HUDEP-2 (cell line): ENCODE measurements around the gene PLD5.
"Not testable (repeated sequence)": the region's sequence is repeated elsewhere in the genome, so short reads cannot be mapped to it uniquely, and the experiment has no call there.

Source experiments
- DNase-seq, 76 experiments: peaks; one replicate each; lab custom pipeline; 2025; ENCODE audit not compliant: unreplicated experiment in 76 of 76; lab: John Stamatoyannopoulos, UW

PLD5 gene

DNA sequence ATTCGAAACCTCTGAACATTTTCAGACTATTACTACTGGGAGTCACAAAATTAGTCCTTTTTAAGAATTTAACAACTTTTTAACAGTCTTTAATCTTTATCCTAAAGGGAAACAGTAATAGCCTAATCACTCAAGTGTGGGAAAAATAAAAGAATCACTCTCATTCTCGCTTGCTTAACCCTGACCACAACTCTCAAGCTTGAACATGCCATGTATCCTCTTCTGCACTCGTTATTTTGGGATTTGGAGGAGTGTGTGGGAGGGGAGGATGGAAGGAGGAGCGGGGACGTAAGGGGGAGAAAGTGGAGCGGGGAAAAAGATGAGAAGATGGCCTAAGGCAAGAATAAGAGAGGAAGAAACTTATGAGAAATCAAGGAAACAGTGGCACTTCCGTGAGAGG lies 215.8 kb downstream of the PLD5 start:
- DNase-seq = not testable (repeated sequence)

DNA sequence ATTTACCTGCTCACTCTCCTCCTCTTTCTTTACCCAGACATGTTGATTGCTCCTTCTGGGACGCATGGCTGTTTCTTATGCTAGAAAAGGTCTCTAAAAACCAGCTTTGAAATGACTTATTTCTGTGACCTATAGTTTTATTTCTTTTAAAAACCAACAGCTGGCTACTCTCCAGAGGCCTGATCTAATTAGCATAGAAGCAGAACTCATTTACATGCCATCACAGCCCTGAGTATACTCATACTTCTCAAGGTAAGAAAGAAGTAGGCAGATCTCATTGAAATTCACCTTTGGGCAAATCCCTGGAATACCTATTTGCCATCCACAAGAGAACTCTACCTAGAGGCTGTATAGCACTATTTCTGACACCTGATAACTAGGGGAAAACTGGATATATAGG lies 230.7 kb downstream of the PLD5 start:
- not testable (repeated sequence) for DNase-seq

DNA sequence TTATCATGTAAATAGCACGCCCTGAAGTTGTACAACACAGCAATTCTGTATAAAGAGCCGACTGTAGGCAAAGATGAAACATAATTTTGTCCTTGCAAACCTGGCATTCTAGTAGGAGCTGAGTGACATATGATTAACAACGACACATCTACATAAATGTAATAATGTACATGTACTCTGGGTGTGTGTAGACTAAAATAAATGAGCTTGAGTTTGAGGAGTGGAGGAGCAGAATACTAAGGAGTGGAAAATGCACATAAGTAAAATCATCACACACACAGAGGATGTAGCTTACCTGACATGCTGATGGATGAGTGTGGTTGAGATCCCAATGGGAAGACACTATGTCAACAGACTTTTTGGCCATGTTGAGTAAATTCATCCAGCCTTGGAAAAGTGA lies 236.4 kb downstream of the PLD5 start:
- DNase-seq = not testable (repeated sequence)

DNA sequence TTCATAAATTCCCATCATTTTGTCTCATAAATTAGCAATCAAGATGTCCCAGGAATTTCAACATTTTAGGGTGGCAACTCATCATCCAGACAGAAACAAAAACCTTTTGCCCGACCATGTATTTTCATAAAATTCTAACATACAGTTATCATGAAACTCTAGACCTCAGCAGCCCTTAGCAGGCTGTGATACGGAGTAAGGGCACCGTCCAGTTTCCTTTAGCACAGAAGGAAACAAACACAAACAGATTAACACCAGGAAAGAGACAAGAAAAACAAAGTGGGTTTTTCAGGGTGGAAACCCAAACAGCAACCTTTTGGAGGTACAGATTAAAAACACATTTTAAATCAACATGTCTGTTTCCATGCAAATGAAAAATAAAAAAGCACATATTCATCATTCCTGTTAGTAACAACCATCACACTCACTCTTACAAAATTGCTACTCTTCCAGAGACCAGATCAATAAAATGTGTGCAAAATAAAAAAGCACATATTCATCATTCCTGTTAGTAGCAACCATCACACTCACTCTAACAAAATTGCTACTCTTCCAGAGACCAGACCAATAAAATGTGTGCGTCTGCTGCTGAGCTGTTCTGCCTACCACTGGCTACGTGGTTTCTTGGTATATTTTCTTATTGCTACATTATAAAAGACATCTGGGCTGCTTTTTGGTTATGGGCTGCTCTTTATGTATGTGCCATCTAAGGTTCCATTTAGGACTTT lies 241.6 kb downstream of the PLD5 start:
- DNase-seq = not testable (repeated sequence)

DNA sequence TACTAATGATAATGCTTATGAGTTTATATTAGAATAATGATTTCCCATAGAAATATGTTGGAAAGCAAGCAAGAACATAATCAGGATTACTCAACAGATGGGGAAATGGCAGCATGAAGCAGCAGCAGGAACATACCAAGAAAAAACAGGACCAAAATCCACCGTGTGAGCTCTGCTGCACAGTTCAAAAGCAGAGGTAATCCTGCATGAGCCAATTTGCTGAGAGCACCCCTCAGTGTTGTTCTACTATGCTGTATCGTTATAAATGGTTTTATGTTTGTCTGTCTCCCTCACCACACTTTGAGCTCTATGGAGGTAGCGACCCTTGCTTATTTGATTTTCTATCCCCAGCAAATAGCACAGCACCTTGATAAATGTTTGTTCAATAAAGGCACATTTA lies 246.1 kb downstream of the PLD5 start:
- not testable (repeated sequence) for DNase-seq

DNA sequence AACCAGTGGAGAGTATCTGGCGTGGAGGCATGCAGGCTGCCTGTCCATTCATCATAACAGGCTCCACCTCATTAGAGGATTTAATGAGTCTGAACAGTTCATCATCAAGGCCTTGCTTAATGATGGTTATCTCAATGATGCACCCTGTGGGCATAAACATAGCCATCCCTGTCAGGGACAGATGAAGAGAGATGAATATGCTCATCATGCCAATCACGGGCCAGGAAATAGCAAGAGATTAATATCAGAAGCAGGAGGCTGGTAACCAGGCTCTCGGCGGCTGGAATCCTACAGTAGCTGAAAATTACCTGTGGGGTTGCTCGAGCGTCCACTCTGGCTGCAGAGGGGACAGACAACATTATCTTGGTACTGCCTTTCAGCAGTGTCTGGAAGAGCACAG lies 247.7 kb downstream of the PLD5 start:
- not testable (repeated sequence) for DNase-seq

DNA sequence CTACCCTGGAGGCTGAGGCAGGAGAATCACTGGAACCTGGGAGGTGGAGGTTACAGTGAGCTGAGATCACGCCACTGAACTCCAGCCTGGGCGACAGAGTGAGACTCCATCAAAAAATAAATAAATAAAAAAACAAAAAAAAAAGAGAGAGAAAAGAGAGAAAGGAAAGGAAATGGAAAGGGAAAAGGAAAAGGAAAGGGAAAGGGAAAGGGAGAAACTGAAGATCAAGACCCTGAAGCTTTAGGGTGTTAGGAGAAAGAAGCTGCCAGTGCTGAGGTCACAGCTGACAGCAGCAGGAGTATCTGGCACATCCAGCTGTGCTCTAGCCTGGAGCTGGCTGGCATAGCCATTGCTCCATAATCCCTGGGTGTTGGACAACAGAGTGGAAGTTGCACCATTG lies 257.5 kb downstream of the PLD5 start:
- not testable (repeated sequence) for DNase-seq

DNA sequence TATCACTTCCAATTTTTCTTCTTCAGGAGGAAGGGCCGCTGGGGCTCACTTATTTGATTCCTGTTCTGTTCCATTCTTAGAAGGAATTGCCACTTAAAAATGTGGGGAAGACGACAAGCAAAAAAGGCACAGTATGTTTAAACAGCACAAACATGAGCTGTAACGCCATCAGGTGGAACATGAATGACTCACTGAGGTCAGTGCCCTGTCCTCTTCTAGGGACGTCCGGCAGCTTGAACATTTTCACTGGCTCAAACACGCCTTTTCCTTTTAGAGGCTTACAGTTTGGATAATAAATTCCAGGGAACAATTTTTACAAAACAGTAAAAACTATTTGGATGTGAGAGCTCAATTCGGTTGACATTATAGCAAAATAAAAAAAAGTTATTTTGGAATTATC lies 260.1 kb downstream of the PLD5 start:
- DNase-seq = not testable (repeated sequence)

DNA sequence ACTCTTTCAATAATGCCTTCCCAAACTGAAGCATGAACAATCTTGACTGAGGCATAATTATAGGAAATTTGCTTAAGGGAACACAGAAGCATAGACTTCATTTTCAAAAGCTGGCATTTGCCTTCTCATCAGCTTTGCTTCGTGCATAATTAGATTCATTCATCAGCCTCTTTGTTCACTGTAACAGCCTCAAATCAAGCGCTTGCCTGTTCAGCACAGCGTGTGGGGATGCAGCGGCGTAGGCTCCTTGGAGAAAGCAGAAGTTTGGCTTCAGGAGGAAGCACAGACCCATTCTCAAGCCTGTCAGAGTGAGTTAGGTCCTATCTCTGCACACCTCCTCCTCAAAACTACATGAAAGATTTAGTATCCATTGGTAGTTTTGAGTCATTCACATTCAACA lies 279.2 kb downstream of the PLD5 start:
- DNase-seq = no peak

DNA sequence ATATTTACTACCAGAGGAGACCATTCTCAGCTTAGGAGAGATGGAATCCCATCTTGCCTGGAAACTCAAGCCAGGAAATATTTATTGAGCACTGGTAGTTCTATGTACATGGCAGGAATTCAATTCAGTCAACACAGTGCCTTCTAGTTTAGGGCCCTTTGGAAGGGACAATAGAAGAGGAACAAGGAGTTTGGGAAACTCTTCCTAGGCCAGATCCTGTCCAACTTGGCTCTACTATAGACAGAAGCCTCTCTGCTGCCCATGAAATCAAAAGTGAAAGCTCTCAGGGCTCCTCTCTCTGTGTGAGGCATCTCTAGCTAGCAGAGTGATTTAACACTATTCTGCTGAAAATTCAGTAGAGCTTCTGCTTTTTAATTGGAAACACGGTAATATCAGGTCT lies 281.0 kb downstream of the PLD5 start:
- no peak for DNase-seq

DNA sequence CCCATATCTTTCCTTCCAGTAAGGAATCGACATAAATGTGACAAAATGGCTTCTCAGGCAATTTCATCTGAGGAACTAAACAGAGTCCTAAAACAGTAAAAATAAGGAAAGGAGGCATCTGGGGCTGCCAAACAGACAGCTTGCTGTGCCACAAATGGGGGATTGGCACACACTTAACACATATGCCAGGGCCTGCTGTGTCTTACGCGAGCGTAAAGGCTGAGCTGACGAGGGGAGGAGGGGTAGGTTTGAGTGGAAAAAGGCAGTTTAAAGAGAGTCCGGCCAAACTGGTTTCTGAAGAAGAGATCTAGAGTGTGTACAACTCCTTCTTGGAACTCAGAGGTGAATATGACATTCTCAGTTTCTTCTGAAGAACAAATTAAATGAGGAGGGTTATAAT lies 281.5 kb downstream of the PLD5 start:
- no peak for DNase-seq

DNA sequence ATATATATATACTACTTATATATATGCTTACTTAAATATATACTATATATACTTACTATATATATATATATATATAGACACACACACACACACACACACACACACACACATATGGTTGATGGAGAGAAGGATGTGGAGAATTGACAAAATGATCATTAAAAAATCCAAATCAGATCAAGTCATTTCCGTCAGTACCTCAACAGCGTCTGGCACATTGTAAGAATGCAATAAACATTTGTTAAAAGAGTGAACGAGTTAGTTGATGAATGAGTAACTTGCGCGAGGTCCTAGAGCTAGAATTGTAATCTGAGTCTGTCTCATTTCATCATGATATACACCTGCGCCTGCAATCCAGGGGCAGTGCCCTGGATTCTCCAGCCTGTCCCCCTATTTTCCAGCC lies 282.6 kb downstream of the PLD5 start:
- no peak for DNase-seq

DNA sequence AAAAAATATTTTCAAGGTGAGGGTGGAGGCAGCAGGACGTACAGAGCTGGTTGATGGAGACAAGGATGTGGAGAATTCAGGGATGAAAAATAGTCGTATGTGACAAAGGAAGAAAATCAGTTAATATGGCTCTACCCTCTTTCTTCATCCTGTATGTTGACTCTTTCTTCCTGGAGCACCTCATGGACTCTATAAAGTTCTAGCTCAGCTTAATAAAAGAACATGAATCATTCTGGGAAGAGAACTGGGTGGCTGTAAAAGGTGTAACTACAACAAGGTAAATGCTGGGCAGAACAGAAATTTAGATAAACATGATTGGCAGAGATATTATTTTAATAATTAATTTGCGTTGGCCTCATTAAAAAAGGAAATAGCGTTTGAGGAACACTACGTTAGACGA lies 283.8 kb downstream of the PLD5 start:
- DNase-seq = no peak

DNA sequence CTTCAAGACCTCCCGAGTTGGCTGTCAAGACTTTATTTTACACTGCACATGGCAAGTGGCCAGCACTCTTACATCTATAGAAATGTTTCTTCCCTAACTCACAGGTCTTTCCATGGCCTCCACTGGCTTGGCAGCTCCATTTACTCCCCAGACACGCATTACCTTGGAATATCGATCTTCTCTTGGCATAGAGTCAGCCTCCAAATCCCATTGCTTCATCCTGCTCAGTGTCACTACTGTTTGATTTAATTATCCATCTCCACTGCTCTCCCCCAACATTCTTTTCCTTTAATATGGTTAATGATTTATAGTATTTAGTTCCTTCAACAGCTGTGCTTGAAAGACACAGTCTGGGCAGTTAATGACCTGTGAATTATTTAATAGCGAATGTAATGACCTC lies 284.4 kb downstream of the PLD5 start:
- no peak for DNase-seq

DNA sequence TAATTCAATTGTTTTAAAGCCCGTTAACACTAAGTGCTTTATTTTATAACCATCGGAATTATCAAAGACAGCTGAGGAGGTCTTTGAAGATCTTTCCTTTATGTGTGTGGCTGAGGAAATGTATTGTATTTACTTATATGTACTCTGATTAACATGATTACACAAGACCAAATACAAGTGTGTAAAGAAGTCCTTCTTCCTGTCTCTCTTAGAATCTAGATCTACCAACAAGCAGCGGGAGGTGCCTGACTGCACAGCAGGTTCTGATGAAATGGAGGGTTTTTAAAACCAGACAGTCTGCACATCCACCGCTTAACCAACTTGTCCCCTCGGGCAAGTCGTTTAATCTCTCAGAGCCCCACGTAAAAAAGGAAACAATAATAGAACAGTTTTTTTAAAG lies 285.1 kb downstream of the PLD5 start:
- DNase-seq = no peak

DNA sequence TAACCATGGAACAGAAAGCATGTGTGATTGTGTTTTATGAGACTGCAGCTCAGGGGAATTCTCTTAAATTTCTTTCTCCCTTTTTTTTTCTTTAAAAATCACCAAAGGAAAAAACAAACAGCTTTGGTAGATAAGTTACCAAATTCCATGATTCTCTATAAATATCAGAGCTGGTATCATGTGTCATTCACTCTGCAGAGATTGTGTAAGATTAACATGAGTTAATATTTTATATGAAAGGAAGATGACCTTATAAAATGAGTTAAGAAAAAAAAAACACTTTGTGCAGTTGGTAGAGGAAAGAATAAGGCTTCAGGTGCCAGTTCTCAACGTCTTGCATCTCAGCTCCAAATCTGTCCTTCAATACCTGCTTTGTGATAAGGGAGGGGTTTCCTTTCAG lies 287.4 kb downstream of the PLD5 start:
- no peak for DNase-seq

DNA sequence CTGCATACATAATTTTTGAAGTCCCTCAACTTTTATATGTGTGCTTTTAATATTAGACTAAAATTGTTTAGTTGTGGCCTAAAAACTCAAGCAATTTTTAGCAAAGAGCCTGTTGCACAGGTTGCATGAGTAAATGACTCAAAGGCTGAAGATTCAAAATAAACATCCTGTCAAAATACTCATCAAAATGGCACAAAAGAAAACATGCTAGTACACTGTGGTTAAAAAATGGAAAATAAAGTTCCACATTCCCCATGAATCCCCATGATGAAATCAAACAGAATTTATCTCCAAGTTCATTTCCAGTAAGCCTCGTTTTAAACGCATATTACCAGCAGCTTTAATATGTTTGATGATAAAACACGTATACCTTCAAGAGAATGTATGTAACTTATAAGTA lies 295.5 kb downstream of the PLD5 start:
- no peak for DNase-seq

DNA sequence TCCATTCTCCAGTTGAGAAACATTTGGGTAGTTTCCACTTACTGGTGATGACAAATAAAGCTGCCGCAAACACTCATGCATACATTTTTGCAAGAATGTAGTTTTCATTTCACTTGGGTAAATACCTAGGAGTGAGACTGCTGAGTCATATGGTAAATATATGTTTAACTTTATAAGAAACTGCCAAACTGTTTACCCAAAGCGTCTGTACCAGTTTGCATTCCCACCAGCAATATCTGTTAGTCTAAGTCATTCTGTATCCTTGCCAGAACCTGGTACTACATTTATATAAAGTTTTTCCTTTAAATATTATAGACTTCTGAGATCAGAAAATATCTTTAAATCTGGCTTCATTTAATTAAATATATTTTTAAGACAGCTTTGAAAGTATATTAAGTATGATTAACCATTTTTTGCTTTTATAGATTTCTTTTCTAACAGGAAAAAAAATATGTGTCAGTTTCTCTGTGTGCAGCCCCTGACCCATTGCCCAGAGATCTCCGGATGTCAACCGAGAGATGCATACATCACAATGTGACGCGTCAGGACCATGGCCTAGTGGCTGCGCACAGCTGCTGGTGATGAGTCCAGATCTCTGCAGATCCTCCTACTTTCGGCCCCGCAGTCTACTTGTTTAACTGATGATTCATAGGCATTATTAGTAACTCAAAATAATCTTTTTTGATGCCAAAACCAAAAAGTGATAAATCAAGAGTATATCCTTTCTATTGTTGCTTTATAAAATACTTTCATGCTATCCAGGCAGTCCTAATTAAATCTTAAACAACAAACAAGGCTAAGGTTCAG lies 298.5 kb downstream of the PLD5 start:
- DNase-seq = no peak

DNA sequence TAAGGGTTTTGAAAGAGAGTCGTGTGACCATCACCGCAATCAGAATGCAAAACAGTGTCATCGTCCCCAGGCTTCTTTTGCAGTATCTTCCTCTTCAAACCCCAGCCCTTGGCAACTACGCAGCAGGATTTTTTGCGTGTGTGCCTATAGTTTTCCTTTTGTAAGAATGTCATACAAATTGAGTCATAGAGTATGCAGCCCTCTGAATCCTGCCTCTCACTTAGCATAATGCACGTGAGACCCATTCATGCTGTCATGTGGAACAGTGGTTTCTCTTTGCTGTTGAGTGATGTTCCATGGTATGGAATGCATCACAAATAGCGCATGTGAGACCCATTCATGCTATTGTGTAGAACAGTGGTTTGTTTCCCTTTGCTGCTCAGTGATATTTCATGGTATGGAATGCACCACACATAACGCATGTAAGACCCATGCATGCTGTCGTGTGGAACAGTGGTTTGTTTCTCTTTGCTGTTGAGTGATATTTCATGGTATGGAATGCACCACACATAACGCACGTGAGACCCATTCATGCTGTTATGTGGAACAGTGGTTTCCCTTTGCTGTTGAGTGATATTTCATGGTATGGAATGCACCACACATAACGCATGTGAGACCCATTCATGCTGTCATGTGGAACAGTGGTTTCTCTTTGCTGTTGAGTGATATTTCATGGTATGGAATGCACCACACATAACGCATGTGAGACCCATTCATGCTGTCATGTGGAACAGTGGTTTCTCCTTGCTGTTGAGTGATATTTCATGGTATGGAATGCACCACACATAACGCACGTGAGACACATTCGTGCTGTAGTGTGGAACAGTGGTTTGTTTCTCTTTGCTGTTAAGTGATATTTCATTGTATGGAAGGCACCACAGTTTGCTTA lies 299.4 kb downstream of the PLD5 start:
- not testable (repeated sequence) for DNase-seq

DNA sequence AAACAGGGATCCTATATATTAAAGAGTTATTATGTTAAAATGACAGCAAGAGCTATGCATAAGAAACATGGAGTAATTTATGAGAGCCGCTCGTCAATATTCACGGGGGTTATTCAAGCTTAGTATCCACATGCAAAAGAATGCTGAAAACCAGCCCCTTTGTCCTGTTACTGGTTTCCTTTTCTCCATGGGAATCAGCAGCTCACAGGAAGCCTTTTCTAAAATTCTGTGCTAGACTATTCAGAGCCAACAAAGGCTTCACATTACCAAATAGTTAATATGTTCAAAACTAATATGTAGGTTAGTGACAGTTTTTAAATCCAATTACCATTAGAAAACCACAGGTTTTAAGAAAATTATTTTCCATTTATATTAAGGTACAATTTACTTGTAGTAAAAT lies 300.0 kb downstream of the PLD5 start:
- no peak for DNase-seq

DNA sequence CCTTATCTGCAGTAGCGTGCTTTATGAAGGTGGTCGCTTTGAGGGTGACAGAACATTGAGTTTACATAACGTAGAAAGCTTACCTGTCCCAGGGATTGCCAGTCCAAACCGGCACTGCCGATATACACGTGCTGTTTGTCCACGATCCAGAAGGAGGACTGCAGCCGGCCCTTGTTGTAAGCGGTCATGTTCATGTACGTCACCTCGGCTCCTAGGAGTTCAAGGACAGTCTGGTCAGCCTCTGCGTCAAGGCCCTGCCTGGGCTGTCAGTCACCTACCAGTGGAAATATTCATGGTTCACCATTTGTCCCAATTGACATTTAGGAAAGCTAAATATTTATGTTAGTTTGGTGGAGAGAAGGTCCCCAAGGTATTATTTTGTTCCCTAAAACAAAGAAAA lies 304.6 kb downstream of the PLD5 start:
- no peak for DNase-seq
